Measurements from ENCODE around the gene RXYLT1. TPM values are rescaled to one million over a fixed set of nuclear protein-coding genes. Genes with fewer than 3 reads are reported as not detected.

The RXYLT1 gene, protein sequence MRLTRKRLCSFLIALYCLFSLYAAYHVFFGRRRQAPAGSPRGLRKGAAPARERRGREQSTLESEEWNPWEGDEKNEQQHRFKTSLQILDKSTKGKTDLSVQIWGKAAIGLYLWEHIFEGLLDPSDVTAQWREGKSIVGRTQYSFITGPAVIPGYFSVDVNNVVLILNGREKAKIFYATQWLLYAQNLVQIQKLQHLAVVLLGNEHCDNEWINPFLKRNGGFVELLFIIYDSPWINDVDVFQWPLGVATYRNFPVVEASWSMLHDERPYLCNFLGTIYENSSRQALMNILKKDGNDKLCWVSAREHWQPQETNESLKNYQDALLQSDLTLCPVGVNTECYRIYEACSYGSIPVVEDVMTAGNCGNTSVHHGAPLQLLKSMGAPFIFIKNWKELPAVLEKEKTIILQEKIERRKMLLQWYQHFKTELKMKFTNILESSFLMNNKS
- total RNA-seq (2021; fragmentation: NEBNext Ultra II Directional; extraction: Animal tissue kit (Norgen Biotek cat#: 25700)) (10.9 and 12.3 TPM in 2 replicates), polyA plus RNA-seq (2011; rRNA removed) (3.5 and 3.8 TPM in 2 replicates), polyA minus RNA-seq (2011; rRNA and poly(A)+ RNA removed) (4.1 and 4.8 TPM in 2 replicates)
- 5.6 TPM for polyA plus RNA-seq (2011; cell fraction: cytosol; rRNA removed)
- polyA plus RNA-seq (2011; cell fraction: nucleus; rRNA removed): 4.7 TPM
- 6.0 to 7.5 TPM (median 7.4 TPM) in 4 replicates for polyA plus RNA-seq (2012, experiment 1 of 2)
- 1.5 TPM for polyA plus RNA-seq (2012, experiment 2 of 2)
- 15.9 TPM for polyA plus RNA-seq (2013, experiment 1 of 2)
- 19.3 TPM for polyA plus RNA-seq (2013, experiment 2 of 2)
- polyA minus RNA-seq (2011; cell fraction: cytosol; rRNA and poly(A)+ RNA removed): 5.5 TPM
- 24.6 TPM for polyA minus RNA-seq (2011; cell fraction: nucleus; rRNA and poly(A)+ RNA removed)
- long read RNA-seq, experiment 1, full-length matches to known transcripts: 3 of 5 reads
- long read RNA-seq, experiment 1, partial matches to known transcripts: 0 of 5 reads
- long read RNA-seq, experiment 1, other reads (novel, unspliced or antisense): 2 of 5 reads
- long read RNA-seq, experiment 2, full-length matches to known transcripts: 2 of 3 reads
- long read RNA-seq, experiment 2, partial matches to known transcripts: 0 of 3 reads
- long read RNA-seq, experiment 2, other reads (novel, unspliced or antisense): 1 of 3 reads

DNA sequence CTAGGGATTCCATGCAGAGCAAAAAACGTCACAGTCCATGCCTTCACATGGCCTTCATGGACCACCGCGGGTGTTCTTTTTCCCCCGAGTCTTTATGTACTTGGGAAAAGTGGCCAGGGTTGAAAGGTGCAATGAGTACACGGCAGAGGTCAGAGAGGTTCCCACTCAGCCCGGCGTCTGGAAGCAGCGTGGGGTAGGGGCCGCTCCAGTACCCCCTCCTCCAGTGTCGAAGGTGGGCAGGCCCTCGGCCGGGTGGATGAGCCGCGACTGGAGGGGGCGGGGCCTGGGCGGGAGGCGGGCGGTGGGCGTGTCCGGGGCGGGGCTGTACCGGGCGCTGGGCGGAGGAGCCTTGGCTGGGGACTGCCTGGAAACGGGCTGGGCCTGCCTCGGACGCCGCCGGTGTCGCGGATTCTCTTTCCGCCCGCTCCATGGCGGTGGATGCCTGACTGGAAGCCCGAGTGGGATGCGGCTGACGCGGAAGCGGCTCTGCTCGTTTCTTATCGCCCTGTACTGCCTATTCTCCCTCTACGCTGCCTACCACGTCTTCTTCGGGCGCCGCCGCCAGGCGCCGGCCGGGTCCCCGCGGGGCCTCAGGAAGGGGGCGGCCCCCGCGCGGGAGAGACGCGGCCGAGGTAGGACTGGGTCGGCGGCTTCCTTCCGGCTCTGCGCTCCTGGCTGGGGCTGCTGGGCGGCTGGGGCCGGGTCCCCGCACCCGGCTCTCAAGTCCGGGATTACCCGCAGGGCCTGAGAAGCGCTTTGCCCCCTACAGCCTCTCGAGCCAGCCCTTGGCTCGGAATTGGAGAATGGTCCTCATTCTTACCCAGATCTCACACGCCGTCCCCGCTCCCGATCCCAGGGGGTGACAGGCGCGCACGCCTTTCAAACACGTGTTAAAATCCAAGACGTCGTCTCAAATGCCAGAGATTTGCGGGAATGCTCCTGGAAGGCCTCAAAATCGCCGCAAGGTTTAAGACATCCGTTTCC, at the start of gene RXYLT1:
RXYLT1 (plus strand) TSS at position 412 of the 984 bp plus-strand sequence; CDS start at position 464, 52 bp downstream.
- no peak within 1 kb of the TSS for H3K4ac ChIP-seq (replicated peaks; ENCODE audit: insufficient read length, low read depth, low read length)
- H2BK15ac ChIP-seq (ENCODE audit: low read length): peak within 1 kb of the TSS; percentile 89; the same call in 1 of the 2 replicates
- no peak within 1 kb of the TSS for H3K14ac ChIP-seq (ENCODE audit: insufficient read length)
- peaks cover 6% of the 10 kb centered on the region; the same call in 1 of the 2 replicates for H3K23me2 ChIP-seq (ENCODE audit: low read depth, low read length)
- peak within 1 kb of the TSS; percentile 88 for H3K56ac ChIP-seq (replicated peaks; ENCODE audit: insufficient read length, low read depth, low read length)
- H2AFZ ChIP-seq (ENCODE audit: low read length): peak within 1 kb of the TSS; percentile 94
- peaks cover 0 to 3% of the 10 kb centered on the region in 2 experiments; a peak in 1 of 4 replicates for H3K79me2 ChIP-seq (ENCODE audit: control insufficient read depth in 1 of 2, insufficient read depth in 2 of 2, low read length in 2 of 2)
- DNase-seq (ENCODE audit: low read depth in 1 of 2, low spot score in 2 of 2): peak; percentile 29 to 91
- peak within 1 kb of the TSS; percentile 94 for H4K5ac ChIP-seq (ENCODE audit: insufficient read length, low read depth, low read length)
- H2BK20ac ChIP-seq (ENCODE audit: low read length): no peak within 1 kb of the TSS
- H3K9ac ChIP-seq (replicated peaks in 1 of 4; ENCODE audit: extremely low read depth in 1 of 4, low read depth in 3 of 4, low read length in 3 of 4): peak within 1 kb of the TSS; percentile 72 to 88 (median 86)
- H3K4me2 ChIP-seq (ENCODE audit: insufficient read depth in 1 of 2, low read depth in 2 of 2, low read length in 2 of 2): peak within 1 kb of the TSS; percentile 75 to 81
- no peak within 1 kb of the TSS for H2BK12ac ChIP-seq (ENCODE audit: low read depth, low read length)
- FAIRE-seq: peak; percentile 74
- 9% methylated on average over 21 of the region's 86 CpGs; no CpG with 5 or more reads in 1 of the 2 experiments for WGBS, 2 experiments (ENCODE audit: extremely low coverage in 1 of 2, insufficient coverage in 1 of 2, insufficient read length in 1 of 2, insufficient replicate concordance in 2 of 2, low coverage in 1 of 2, low lambda C conversion rate in 2 of 2, missing lambda C conversion rate in 1 of 2)
- H4K20me1 ChIP-seq (replicated peaks in 1 of 2; ENCODE audit: control insufficient read depth in 1 of 2, insufficient read depth in 2 of 2, low read length in 2 of 2): no peaks in the 10 kb centered on the region
- no peaks in the 10 kb centered on the region for H3K4me1 ChIP-seq (replicated peaks in 1 of 4; ENCODE audit: control insufficient read depth in 3 of 4, insufficient read depth in 4 of 4, low read length in 3 of 4)
- peak within 1 kb of the TSS; percentile 94; the same call in 1 of the 2 replicates for H3K18ac ChIP-seq (ENCODE audit: extremely low read depth, low read length)
- H3K23ac ChIP-seq (ENCODE audit: insufficient read length): no peak within 1 kb of the TSS
- H2AK5ac ChIP-seq (ENCODE audit: low read depth, low read length): no peak within 1 kb of the TSS
- peaks cover 0 to 13% (median 1%) of the 10 kb centered on the region in 4 experiments; a peak in 3 of 8 replicates for H3K36me3 ChIP-seq (ENCODE audit: control insufficient read depth in 2 of 4, insufficient read depth in 4 of 4, low read length in 3 of 4)
- POLR2A ChIA-PET (ENCODE audit: partially characterized antibody): no interaction called here
- no peaks in the 10 kb centered on the region for H3K79me1 ChIP-seq (ENCODE audit: low read depth, low read length)
- peak within 1 kb of the TSS; percentile 96 for H4K91ac ChIP-seq (replicated peaks; ENCODE audit: insufficient read length, low read length)
- CTCF ChIA-PET (ENCODE audit: partially characterized antibody): no interaction called here
- peak within 1 kb of the TSS; percentile 87; the same call in 1 of the 2 replicates for H2BK5ac ChIP-seq (ENCODE audit: low read depth, low read length)
- peak within 1 kb of the TSS; percentile 78 for H3K27ac ChIP-seq (ENCODE audit: low read depth, low read length)
- no peaks in the 10 kb centered on the region for H3K9me3 ChIP-seq (ENCODE audit: insufficient read depth in 2 of 2, low read depth in 1 of 2, low read length in 1 of 2)
- H3K27me3 ChIP-seq (replicated peaks in 1 of 4; ENCODE audit: control insufficient read depth in 3 of 4, extremely low read depth in 1 of 4, insufficient read depth in 3 of 4, low read length in 3 of 4): no peaks in the 10 kb centered on the region
- H2BK120ac ChIP-seq (replicated peaks; ENCODE audit: low read depth, low read length): no peak within 1 kb of the TSS
- H4K8ac ChIP-seq (ENCODE audit: extremely low read depth, insufficient read depth, low read length): peak within 1 kb of the TSS; percentile 91; the same call in 1 of the 2 replicates
- peak within 1 kb of the TSS; percentile 65 to 81 (median 76) for H3K4me3 ChIP-seq (ENCODE audit: extremely low read depth in 1 of 4, insufficient read depth in 2 of 4, low read depth in 3 of 4, low read length in 4 of 4)
- TF ChIP-seq GABPA (IDR thresholded peaks at IDR 0.05; ENCODE audit: borderline replicate concordance, insufficient read depth, low read length) (no peak), JUN (IDR thresholded peaks at IDR 0.05; ENCODE audit: low read depth, low read length) (no peak), SUZ12 (IDR thresholded peaks at IDR 0.05; ENCODE audit: low read length) (no peak), NRF1 (IDR thresholded peaks at IDR 0.05; ENCODE audit: low read depth, low read length) (no peak), PHF8 (conservative IDR thresholded peaks at IDR 0.05; ENCODE audit: low read depth, low read length) (peak; percentile 94)
